HCT116 (cell line): ENCODE measurements around the gene PFN3. TPM values are rescaled to one million over a fixed set of nuclear protein-coding genes. Genes with fewer than 3 reads are reported as not detected.

Experiments used
- ATAC-seq: fragments of 200-7000 bp; cut with Tn5 transposase; 2 replicates; pipeline ENCODE4 v1.9.1; 2020; ENCODE audit warnings: mild to moderate bottlenecking, moderate library complexity
- BruUV-seq: library from RNA; stranded (reverse); fragments of 400-500 nt; replicated peaks from 2 replicates; lab custom pipeline; 2021; lab: Mats Ljungman, UMichigan
- CTCF ChIA-PET: fragments of 300-600 bp; sonication (Branson Sonifier 250); formaldehyde crosslinking; loops from one replicate; lab custom pipeline; 2021; ENCODE audit warnings: antibody characterized with exemption; lab: Charles Lee
- POLR2A ChIA-PET: fragments of 300-600, 350-600 bp; sonication (Branson Sonifier 250); formaldehyde crosslinking; loops from one replicate; lab custom pipeline; 2021; ENCODE audit warnings: antibody characterized with exemption; lab: Charles Lee
- RAD21 ChIA-PET, 2 experiments: fragments of 300-600 bp; sonication (Branson Sonifier 250); formaldehyde crosslinking; loops; one replicate each; lab custom pipeline; 2023; ENCODE audit warnings: low total read pairs in 2 of 2; ENCODE audit not compliant: uncharacterized antibody in 2 of 2, unreplicated experiment in 2 of 2, low non-redundant PET in 1 of 2; lab: Charles Lee
- DNase-seq: peaks from one replicate; pipeline ENCODE4 v3.0.0-alpha.2; 2010; ENCODE audit warnings: low read depth, low spot score
- H2AFZ ChIP-seq: fragments of 200-600 bp; shearing (Covaris generic), sonication (generic); 2 replicates; pipeline ENCODE4 v1.6.1; 2017; ENCODE audit warnings: low read depth, mixed run types, mixed read lengths, antibody characterized with exemption, low read length; ENCODE audit not compliant: poor library complexity, severe bottlenecking
- H3K27ac ChIP-seq: 2 replicates; pipeline ENCODE4 v1.5.1; 2012; ENCODE audit warnings: low read depth, low read length
- H3K27me3 ChIP-seq: fragments of 200-600 bp; sonication (generic); 2 replicates; pipeline ENCODE4 v1.6.1; 2016; ENCODE audit warnings: mixed run types, low read length, mixed read lengths; ENCODE audit not compliant: insufficient read depth
- H3K36me3 ChIP-seq, 2 experiments: fragments of 200-500 bp in 1 of 2; fragments of 200-600 bp in 1 of 2; sonication (Bioruptor generic) in 1 of 2; sonication (generic) in 1 of 2; 2 replicates each; pipeline versions ENCODE4 v1.5.1 to v1.6.1; 2014 to 2016; ENCODE audit warnings: low read length in 2 of 2, inconsistent platforms in 1 of 2, mixed read lengths in 1 of 2, mixed run types in 1 of 2; ENCODE audit not compliant: insufficient read depth in 2 of 2, control insufficient read depth in 1 of 2
- H3K4me1 ChIP-seq, 2 experiments: fragments of 200-600 bp in 1 of 2; sonication (generic) in 1 of 2; 2 replicates each; pipeline versions ENCODE4 v1.5.1 to v1.6.1; 2012 to 2017; ENCODE audit warnings: low read length in 2 of 2, inconsistent platforms in 1 of 2, mild to moderate bottlenecking in 1 of 2, mixed read lengths in 1 of 2, mixed run types in 1 of 2, moderate library complexity in 1 of 2; ENCODE audit not compliant: insufficient read depth in 2 of 2, control insufficient read depth in 1 of 2
- H3K4me2 ChIP-seq: fragments of 200-600 bp; sonication (generic); 2 replicates; pipeline ENCODE4 v1.6.1; 2017; ENCODE audit warnings: mixed run types, low read length, mixed read lengths
- H3K4me3 ChIP-seq, 2 experiments: fragments of 200-600 bp in 1 of 2; sonication (generic) in 1 of 2; replicated peaks in 1 of 2; 2 replicates each; pipeline ENCODE4 v1.5.1; 2011 to 2016; ENCODE audit warnings: low read length in 2 of 2, control low read depth in 1 of 2, low read depth in 1 of 2, mild to moderate bottlenecking in 1 of 2, mixed read lengths in 1 of 2, mixed run types in 1 of 2
- H3K79me2 ChIP-seq: fragments of 200-600 bp; sonication (generic); 2 replicates; pipeline ENCODE4 v1.6.1; 2017; ENCODE audit warnings: mild to moderate bottlenecking, mixed run types, low read length, moderate library complexity, mixed read lengths; ENCODE audit not compliant: insufficient read depth
- H3K9ac ChIP-seq: fragments of 200-600 bp; sonication (generic); 2 replicates; pipeline ENCODE4 v1.6.1; 2016; ENCODE audit warnings: low read length, mixed read lengths
- H3K9me2 ChIP-seq: fragments of 200-600 bp; sonication (generic), shearing (Covaris generic); 2 replicates; pipeline ENCODE4 v1.6.1; 2017; ENCODE audit warnings: mixed run types, mild to moderate bottlenecking, moderate library complexity; ENCODE audit not compliant: insufficient read depth
- H3K9me3 ChIP-seq, 2 experiments: fragments of 200-500 bp in 1 of 2; fragments of 200-600 bp in 1 of 2; sonication (Bioruptor generic) in 1 of 2; sonication (generic) in 1 of 2; 2 replicates each; pipeline ENCODE4 v1.6.1; 2014 to 2017; ENCODE audit warnings: low read length in 2 of 2, mixed read lengths in 2 of 2, inconsistent platforms in 1 of 2, low read depth in 1 of 2, mild to moderate bottlenecking in 1 of 2, mixed run types in 1 of 2, moderate library complexity in 1 of 2; ENCODE audit not compliant: control insufficient read depth in 1 of 2, insufficient read depth in 1 of 2
- H4K20me1 ChIP-seq: fragments of 200-600 bp; sonication (generic), shearing (Covaris generic); 2 replicates; pipeline ENCODE4 v1.6.1; 2017; ENCODE audit warnings: mixed run types, mild to moderate bottlenecking, moderate library complexity; ENCODE audit not compliant: insufficient read depth
- ATF3 ChIP-seq: IDR thresholded peaks from 2 replicates; pipeline ENCODE4 v1.6.1; 2012
- CEBPB ChIP-seq: IDR thresholded peaks from 2 replicates; pipeline ENCODE4 v1.6.1; 2012; ENCODE audit warnings: low read depth
- CTCF ChIP-seq, 3 experiments: fragments of 200-600 bp in 1 of 3; sonication (generic) in 1 of 3; IDR thresholded peaks in 2 of 3; conservative IDR thresholded peaks in 1 of 3; 2 replicates each; pipeline ENCODE4 v1.5.1; 2012 to 2017; ENCODE audit warnings: low read depth in 2 of 3, low read length in 2 of 3, antibody characterized with exemption in 1 of 3, borderline replicate concordance in 1 of 3, control low read depth in 1 of 3, mild to moderate bottlenecking in 1 of 3, mixed read lengths in 1 of 3, mixed run types in 1 of 3, moderate library complexity in 1 of 3; ENCODE audit not compliant: insufficient read depth in 1 of 3
- EGR1 ChIP-seq: IDR thresholded peaks from 2 replicates; pipeline ENCODE4 v1.6.1; 2012; ENCODE audit warnings: low read depth
- EZH2 ChIP-seq: fragments of 200-600 bp; sonication (generic); IDR thresholded peaks from 2 replicates; pipeline ENCODE4 v1.6.1; 2017; ENCODE audit warnings: antibody characterized with exemption, mixed run types
- EZH2phosphoT487 ChIP-seq: fragments of 200-600 bp; IDR thresholded peaks from 2 replicates; pipeline ENCODE4 v1.6.1; 2018; ENCODE audit warnings: antibody characterized with exemption, borderline replicate concordance
- FOSL1 ChIP-seq: IDR thresholded peaks from 2 replicates; pipeline ENCODE4 v1.6.1; 2012; ENCODE audit warnings: low read depth
- JUND ChIP-seq: IDR thresholded peaks from 2 replicates; pipeline ENCODE4 v1.6.1; 2012
- MAX ChIP-seq: IDR thresholded peaks from 2 replicates; pipeline ENCODE4 v1.6.1; 2012
- REST ChIP-seq: IDR thresholded peaks from 2 replicates; pipeline ENCODE4 v1.6.1; 2012; ENCODE audit warnings: low read depth
- YY1 ChIP-seq: IDR thresholded peaks from 2 replicates; pipeline ENCODE4 v1.6.1; 2011; ENCODE audit warnings: low read length, low read depth, moderate library complexity, mild to moderate bottlenecking; ENCODE audit not compliant: insufficient replicate concordance; ENCODE audit errors: extremely low read depth
- ZFX ChIP-seq: fragments of 450-650 bp; IDR thresholded peaks from 2 replicates; pipeline ENCODE4 v1.6.1; 2017
- intact Hi-C: fragments of 100-400 bp; cut with micrococcal nuclease; formaldehyde crosslinking; loops from 2 replicates; pipeline ENCODE4 v1.10.0; 2022
- total RNA-seq: library from RNA; stranded (reverse); gene quantifications from one replicate; pipeline ENCODE4 v1.2.1, GENCODE V29; 2021; ENCODE audit not compliant: unreplicated experiment

The PFN3 gene
- total RNA-seq, 1 experiment from 2014 or later: not detected

GRCh38 chr5:177366528-177367322 lies 33.7 kb downstream of the PFN3 start:
- BruUV-seq: no TSS peak
- Histone ChIP-seq H4K20me1 (no peaks in the 10 kb centered on the region), H2AFZ (no peak overlapping the region), H3K27me3 (no peaks in the 10 kb centered on the region), H3K4me2 (peak overlapping the region; percentile 64), H3K36me3 (no peaks in the 10 kb centered on the region), H3K9me3 (no peaks in the 10 kb centered on the region), H3K4me3 (no peak overlapping the region), H3K9me2 (no peaks in the 10 kb centered on the region), H3K4me1 (peaks cover 30 to 60% of the 10 kb centered on the region in 2 experiments), H3K9ac (peak overlapping the region; percentile 16), H3K27ac (no peak overlapping the region), H3K79me2 (no peaks in the 10 kb centered on the region)
- POLR2A ChIA-PET: interaction anchor here (1.0 kb wide), 1 partner anchor 15 kb away, joined by 3 read pairs; the partner anchor contains the start of gene LMAN2
- DNase-seq: no peak
- no peak for TF ChIP-seq EGR1
- peak; percentile 16; the same call in 1 of the 2 replicates for TF ChIP-seq ZFX
- peak; percentile 67 for ATAC-seq
- intact Hi-C loops: no loop called here
- RAD21 ChIA-PET: no interaction called here
- CTCF ChIA-PET: interaction anchor here (0.6 to 1.0 kb wide), 5 partner anchors 15 to 91 kb away, joined by 3 to 6 read pairs (median 4); partner anchors contain the start of gene LMAN2

- intact Hi-C loops: no loop called here
- no peak for TF ChIP-seq MAX
- TF ChIP-seq ATF3: no peak
- no peak for TF ChIP-seq EZH2
- TF ChIP-seq REST: no peak
- TF ChIP-seq CTCF (IDR thresholded peaks at IDR 0.05 in 2 of 3, conservative IDR thresholded peaks at IDR 0.05 in 1 of 3; ENCODE audit: borderline replicate concordance in 1 of 3, insufficient read depth in 1 of 3, low read depth in 2 of 3, low read length in 2 of 3): no peak
- no peak for TF ChIP-seq FOSL1
- TF ChIP-seq CEBPB: no peak
- no peak for TF ChIP-seq YY1
- no peak for TF ChIP-seq EGR1
- TF ChIP-seq EZH2phosphoT487: no peak
- TF ChIP-seq JUND: no peak
These were observed 34.5 kb downstream of the PFN3 start for GRCh38 chr5:177365845-177366527.

More at GRCh38 chr5:177365845-177366527, 34.5 kb downstream of the PFN3 start:
- DNase-seq (no peak), ATAC-seq (no peak)
- Histone ChIP-seq H3K9me2 (no peaks in the 10 kb centered on the region), H3K27ac (no peak overlapping the region), H4K20me1 (no peaks in the 10 kb centered on the region), H2AFZ (no peak overlapping the region), H3K4me2 (no peak overlapping the region), H3K36me3 (no peaks in the 10 kb centered on the region), H3K4me3 (no peak overlapping the region), H3K79me2 (no peaks in the 10 kb centered on the region), H3K9ac (peak overlapping the region; percentile 16; the same call in 1 of the 2 replicates), H3K9me3 (no peaks in the 10 kb centered on the region), H3K4me1 (peaks cover 30 to 54% of the 10 kb centered on the region in 2 experiments), H3K27me3 (no peaks in the 10 kb centered on the region)
- CTCF ChIA-PET: interaction anchor here (0.9 kb wide), 1 partner anchor 65 kb away, joined by 3 read pairs; no protein-coding TSS in a partner anchor
- RAD21 ChIA-PET: no interaction called here
- BruUV-seq: no TSS peak
- POLR2A ChIA-PET: no interaction called here
